A673 (cell line): ENCODE data around the gene SRPK3.

ENCODE experiments used
- CTCF ChIP-seq: fragments of 300-800, 200-600 bp; sonication (generic); conservative IDR thresholded peaks from 2 replicates; pipeline ENCODE4 v1.5.1; 2017; ENCODE audit warnings: low read depth, mild to moderate bottlenecking, antibody characterized with exemption, low read length, moderate library complexity, mixed read lengths
- EZH2 ChIP-seq: fragments of 200-600 bp; sonication (generic); IDR thresholded peaks from 2 replicates; pipeline ENCODE4 v1.6.1; 2017; ENCODE audit warnings: borderline replicate concordance, low read depth, mild to moderate bottlenecking, mixed read lengths, antibody characterized with exemption, low read length; ENCODE audit not compliant: poor library complexity, severe bottlenecking

GRCh38 chrX:153829799-153830639, 49.2 kb downstream of the SRPK3 start, which contains the start of gene PDZD4:
- TF ChIP-seq CTCF = no peak
- peak; percentile 42 for TF ChIP-seq EZH2
